PFSK-1 (cell line): ENCODE data around the gene POMT1.

ENCODE experiments used
- FOXP2 ChIP-seq: optimal IDR thresholded peaks from 2 replicates; pipeline ENCODE3; 2011; ENCODE audit warnings: borderline replicate concordance, control low read depth, inconsistent platforms; ENCODE audit not compliant: insufficient read depth; ENCODE audit errors: extremely low read length, extremely low read depth
- POLR2AphosphoS5 ChIP-seq: IDR thresholded peaks from 2 replicates; pipeline ENCODE4 v1.6.1; 2012; ENCODE audit warnings: low read depth, mild to moderate bottlenecking, control low read depth, low read length, moderate library complexity
- REST ChIP-seq, 2 experiments: IDR thresholded peaks; 2 replicates each; pipeline versions ENCODE4 v1.6.1 to v1.8.0; 2011 to 2012; ENCODE audit warnings: low read depth in 2 of 2, low read length in 2 of 2, control low read depth in 1 of 2, inconsistent platforms in 1 of 2, mild to moderate bottlenecking in 1 of 2, moderate library complexity in 1 of 2; ENCODE audit not compliant: insufficient read depth in 1 of 2
- SIN3A ChIP-seq: IDR thresholded peaks from 2 replicates; pipeline ENCODE4 v1.6.1; 2012; ENCODE audit warnings: mild to moderate bottlenecking, low read length, moderate library complexity, borderline replicate concordance; ENCODE audit not compliant: insufficient read depth
- TAF1 ChIP-seq: IDR thresholded peaks from 2 replicates; pipeline ENCODE4 v1.6.1; 2012; ENCODE audit warnings: low read length, control low read depth, borderline replicate concordance; ENCODE audit not compliant: insufficient read depth

- TF ChIP-seq TAF1 = no peak
- TF ChIP-seq POLR2AphosphoS5 = no peak
- no peak for TF ChIP-seq SIN3A
- TF ChIP-seq REST (IDR thresholded peaks at IDR 0.05; ENCODE audit: insufficient read depth in 1 of 2, low read depth in 2 of 2, low read length in 2 of 2) = no peak
- no peak for TF ChIP-seq FOXP2
These were observed 59.6 kb downstream of the POMT1 start for GRCh38 chr9:131562032-131562959.
